Measurements from ENCODE around the gene OFD1. TPM values are rescaled to one million over a fixed set of nuclear protein-coding genes. Genes with fewer than 3 reads are reported as not detected.

The OFD1 gene
- total and polyA plus RNA-seq, 2 of the 8 experiments (the other 6 are each of a cell fraction or from before 2014, with no cell fraction given): 8.0 to 23.4 TPM

- POLR2A ChIA-PET (ENCODE audit: partially characterized antibody): no interaction called here
- Histone ChIP-seq H3K79me1 (ENCODE audit: low read depth, low read length) (no peaks in the 10 kb centered on the region), H3K23me2 (ENCODE audit: low read depth, low read length) (no peaks in the 10 kb centered on the region)
- no peak for TF ChIP-seq RBBP5 (IDR thresholded peaks at IDR 0.05; ENCODE audit: borderline replicate concordance, low read depth, low read length)
- TF ChIP-seq ATF3 (IDR thresholded peaks at IDR 0.05; ENCODE audit: insufficient read depth, low read depth, low read length): no peak
These were observed 63.0 kb downstream of the OFD1 start for GRCh38 chrX:13797512-13797911.

More at GRCh38 chrX:13797512-13797911, 63.0 kb downstream of the OFD1 start:
- Histone ChIP-seq H4K91ac (replicated peaks; ENCODE audit: insufficient read length, low read length) (no peak overlapping the region), H3K4me3 (ENCODE audit: extremely low read depth in 1 of 4, insufficient read depth in 2 of 4, low read depth in 3 of 4, low read length in 4 of 4) (no peak overlapping the region), H2BK20ac (ENCODE audit: low read length) (no peak overlapping the region), H3K56ac (replicated peaks; ENCODE audit: insufficient read length, low read depth, low read length) (no peak overlapping the region), H3K27ac (ENCODE audit: low read depth, low read length) (no peak overlapping the region), H4K8ac (ENCODE audit: extremely low read depth, insufficient read depth, low read length) (no peak overlapping the region), H2BK12ac (ENCODE audit: low read depth, low read length) (no peak overlapping the region), H3K36me3 (ENCODE audit: control insufficient read depth in 2 of 4, insufficient read depth in 4 of 4, low read length in 3 of 4) (no peaks in the 10 kb centered on the region), H2AFZ (ENCODE audit: low read length) (no peak overlapping the region), H3K9ac (replicated peaks in 1 of 4; ENCODE audit: extremely low read depth in 1 of 4, low read depth in 3 of 4, low read length in 3 of 4) (no peak overlapping the region), H3K4me1 (replicated peaks in 1 of 4; ENCODE audit: control insufficient read depth in 3 of 4, insufficient read depth in 4 of 4, low read length in 3 of 4) (peaks cover 0 to 2% (median under 1%) of the 10 kb centered on the region in 4 experiments; a peak in 3 of 7 replicates), H3K27me3 (replicated peaks in 1 of 4; ENCODE audit: control insufficient read depth in 3 of 4, extremely low read depth in 1 of 4, insufficient read depth in 3 of 4, low read length in 3 of 4) (no peaks in the 10 kb centered on the region), H2BK5ac (ENCODE audit: low read depth, low read length) (no peak overlapping the region), H2AK5ac (ENCODE audit: low read depth, low read length) (no peak overlapping the region), H2BK120ac (replicated peaks; ENCODE audit: low read depth, low read length) (no peak overlapping the region), H4K5ac (ENCODE audit: insufficient read length, low read depth, low read length) (no peak overlapping the region), H3K4me2 (ENCODE audit: insufficient read depth in 1 of 2, low read depth in 2 of 2, low read length in 2 of 2) (no peak overlapping the region), H3K79me2 (ENCODE audit: control insufficient read depth in 1 of 2, insufficient read depth in 2 of 2, low read length in 2 of 2) (peaks cover 0 to 49% of the 10 kb centered on the region in 2 experiments; a peak in 2 of 4 replicates), H2BK15ac (ENCODE audit: low read length) (no peak overlapping the region), H3K23ac (ENCODE audit: insufficient read length) (no peak overlapping the region), H3K14ac (ENCODE audit: insufficient read length) (no peak overlapping the region), H3K18ac (ENCODE audit: extremely low read depth, low read length) (no peak overlapping the region), H3K9me3 (ENCODE audit: insufficient read depth in 2 of 2, low read depth in 1 of 2, low read length in 1 of 2) (no peaks in the 10 kb centered on the region), H3K4ac (replicated peaks; ENCODE audit: insufficient read length, low read depth, low read length) (no peak overlapping the region), H4K20me1 (replicated peaks in 1 of 2; ENCODE audit: control insufficient read depth in 1 of 2, insufficient read depth in 2 of 2, low read length in 2 of 2) (peaks cover 0 to 2% of the 10 kb centered on the region in 2 experiments)
- WGBS, 2 experiments (ENCODE audit: extremely low coverage in 1 of 2, insufficient coverage in 1 of 2, insufficient read length in 1 of 2, insufficient replicate concordance in 2 of 2, low coverage in 1 of 2, low lambda C conversion rate in 2 of 2, missing lambda C conversion rate in 1 of 2): 81% methylated on average over 3 of the region's 4 CpGs; no CpG with 5 or more reads in 1 of the 2 experiments
- DNase-seq (ENCODE audit: low read depth in 1 of 2, low spot score in 2 of 2): no peak
- CTCF ChIA-PET (ENCODE audit: partially characterized antibody): no interaction called here
- no peak for FAIRE-seq

All from H1 (cell line).